SK-N-SH (cell line): ENCODE data around the gene DDR1.

Experiments
- CTCF ChIP-seq: fragments of 200-600 bp; sonication (generic); IDR thresholded peaks from 2 replicates; pipeline ENCODE4 v1.6.1; 2017; ENCODE audit warnings: antibody characterized with exemption, mild to moderate bottlenecking, moderate library complexity
- EP300 ChIP-seq, 2 experiments: IDR thresholded peaks; 2 replicates each; pipeline versions ENCODE4 v1.4.0 to v1.6.1; 2012; ENCODE audit warnings: borderline replicate concordance in 1 of 2, low read depth in 1 of 2, low read length in 1 of 2
- EZH2phosphoT487 ChIP-seq: fragments of 200-600 bp; sonication (generic); IDR thresholded peaks from 2 replicates; pipeline ENCODE4 v1.6.1; 2017; ENCODE audit warnings: low read depth, mixed run types, mild to moderate bottlenecking, antibody characterized with exemption, moderate library complexity, borderline replicate concordance
- FOXM1 ChIP-seq: IDR thresholded peaks from 2 replicates; pipeline ENCODE4 v1.4.0; 2012; ENCODE audit warnings: low read depth, mild to moderate bottlenecking
- POLR2AphosphoS5 ChIP-seq: IDR thresholded peaks from 2 replicates; pipeline ENCODE4 v1.6.1; 2012; ENCODE audit warnings: low read depth, low read length
- RAD21 ChIP-seq: IDR thresholded peaks from 2 replicates; pipeline ENCODE4 v1.6.1; 2012; ENCODE audit warnings: mild to moderate bottlenecking, low read length
- REST ChIP-seq: IDR thresholded peaks from 2 replicates; pipeline ENCODE4 v1.6.1; 2012; ENCODE audit warnings: mild to moderate bottlenecking, low read depth, low read length, moderate library complexity
- SIN3A ChIP-seq: IDR thresholded peaks from 2 replicates; pipeline ENCODE4 v1.6.1; 2012; ENCODE audit warnings: low read depth, mild to moderate bottlenecking, low read length, moderate library complexity, borderline replicate concordance

GRCh38 chr6:30841644-30842504, 42.4 kb upstream of the DDR1 start:
- TF ChIP-seq CTCF (no peak), SIN3A (no peak), REST (no peak), POLR2AphosphoS5 (no peak), FOXM1 (no peak), EP300 (IDR thresholded peaks at IDR 0.05; ENCODE audit: borderline replicate concordance in 1 of 2, low read depth in 1 of 2, low read length in 1 of 2) (no peak), EZH2phosphoT487 (no peak), RAD21 (no peak)
